Colonic mucosa (tissue), 4 donors: ENCODE results near the gene TMEM222. TPM values are rescaled to one million over a fixed set of nuclear protein-coding genes. Genes with fewer than 3 reads are reported as not detected.

Experiments
- DNase-seq: peaks from one replicate; pipeline ENCODE4 v3.0.0-alpha.2; 2020
- H3K27ac ChIP-seq: fragments of 200-600 bp; one replicate; pipeline ENCODE4 v1.8.0; 2021
- H3K27me3 ChIP-seq: fragments of 200-600 bp; one replicate; pipeline ENCODE4 v1.8.0; 2021
- H3K36me3 ChIP-seq: fragments of 200-600 bp; one replicate; pipeline ENCODE4 v1.8.0; 2021
- H3K4me1 ChIP-seq: fragments of 200-600 bp; one replicate; pipeline ENCODE4 v1.8.0; 2021; ENCODE audit warnings: mild to moderate bottlenecking
- H3K4me3 ChIP-seq: fragments of 200-600 bp; one replicate; pipeline ENCODE4 v1.8.0; 2021
- H3K9ac ChIP-seq, 2 donors: one replicate each; pipeline ENCODE4 v1.7.0; 2013; ENCODE audit warnings: control low read depth in 2 of 2, low read depth in 2 of 2, low read length in 2 of 2
- H3K9me3 ChIP-seq: fragments of 200-600 bp; one replicate; pipeline ENCODE4 v1.8.0; 2021
- CTCF ChIP-seq: fragments of 200-600 bp; IDR thresholded peaks from one replicate; pipeline ENCODE4 v1.8.0; 2022; ENCODE audit warnings: antibody characterized with exemption, mild to moderate bottlenecking
- intact Hi-C: fragments of 100-400 bp; cut with DNase I; formaldehyde crosslinking; loops from one replicate; pipeline ENCODE4 v1.14.1; 2022
- total RNA-seq, 2 donors: library from RNA; stranded (reverse); fragmentation: NEBNext Ultra II Directional in 1 of 2; extraction: Animal tissue kit (Norgen Biotek cat#: 25700) in 1 of 2; gene quantifications; one replicate each; pipeline ENCODE4 v1.2.1, GENCODE V29; 2021
- donor health status: healthy.
- donor health status: DM: no; HTN: no; CAD: no.
- donor health status: DM: no; HTN: no; CAD: no.

The TMEM222 gene
- total RNA-seq, 2 donors from 2014 or later = 28.6 to 35.4 TPM

- intact Hi-C loops = no loop called here
- no peaks in the 10 kb centered on the region for H3K4me1 ChIP-seq
- H3K27me3 ChIP-seq = no peaks in the 10 kb centered on the region
- no peak for DNase-seq
- H3K36me3 ChIP-seq = peaks cover 5% of the 10 kb centered on the region
- no peak for TF ChIP-seq CTCF
- H3K27ac ChIP-seq = no peak overlapping the region
- no peak overlapping the region for H3K9ac ChIP-seq
- no peak overlapping the region for H3K4me3 ChIP-seq
- H3K9me3 ChIP-seq = no peaks in the 10 kb centered on the region
Measured at GRCh38 chr1:27290581-27290980, 31.4 kb upstream of the TMEM222 start.

DNA sequence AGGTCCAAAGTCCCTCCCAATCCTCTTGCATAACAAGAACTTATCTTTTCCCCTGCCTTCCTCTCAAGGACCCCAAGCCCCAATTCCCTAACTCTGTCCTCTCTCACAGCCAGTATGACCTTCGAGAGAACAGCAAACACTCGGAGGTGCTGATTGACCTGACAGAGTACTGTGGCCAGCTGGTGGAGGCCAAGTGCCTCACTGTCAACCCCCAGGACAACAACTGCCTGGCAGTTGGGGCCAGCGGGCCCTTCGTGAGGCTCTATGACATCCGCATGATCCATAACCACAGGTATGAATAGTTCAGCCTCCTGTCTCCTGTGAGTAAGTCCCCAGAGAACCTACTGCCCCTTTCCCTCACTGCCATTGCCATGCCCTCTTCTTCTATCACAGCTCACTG is 29.9 kb upstream of the TMEM222 start:
- Histone ChIP-seq H3K4me1 (no peaks in the 10 kb centered on the region), H3K36me3 (peaks cover 5% of the 10 kb centered on the region), H3K27ac (no peak overlapping the region), H3K27me3 (no peaks in the 10 kb centered on the region), H3K9ac (no peak overlapping the region), H3K9me3 (no peaks in the 10 kb centered on the region), H3K4me3 (no peak overlapping the region)
- intact Hi-C loops = no loop called here
- no peak for TF ChIP-seq CTCF
- DNase-seq = no peak

DNA sequence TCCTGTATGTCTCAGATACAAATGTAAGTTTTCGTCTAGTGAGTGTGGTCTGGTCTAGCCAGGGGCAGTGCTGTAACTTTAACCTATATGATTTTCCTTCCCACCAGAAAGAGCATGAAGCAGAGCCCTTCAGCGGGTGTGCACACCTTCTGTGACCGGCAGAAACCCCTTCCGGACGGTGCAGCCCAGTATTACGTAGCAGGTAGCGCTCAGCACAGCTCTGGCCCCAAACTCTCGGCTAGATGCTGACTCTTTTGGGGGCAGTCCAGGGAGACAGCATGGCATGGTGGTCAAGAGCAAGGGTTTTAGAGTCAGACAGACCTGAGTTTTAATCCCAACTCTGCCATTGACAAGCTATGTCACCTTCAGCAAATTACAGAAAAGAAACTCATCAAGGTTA is 28.0 kb upstream of the TMEM222 start:
- no peak overlapping the region for H3K4me3 ChIP-seq
- no peaks in the 10 kb centered on the region for H3K4me1 ChIP-seq
- no peak overlapping the region for H3K27ac ChIP-seq
- DNase-seq = no peak
- no peaks in the 10 kb centered on the region for H3K9me3 ChIP-seq
- H3K27me3 ChIP-seq = no peaks in the 10 kb centered on the region
- intact Hi-C loops = no loop called here
- H3K36me3 ChIP-seq = no peaks in the 10 kb centered on the region
- no peak overlapping the region for H3K9ac ChIP-seq
- no peak for TF ChIP-seq CTCF

GRCh38 chr1:27296773-27297291 is 25.1 kb upstream of the TMEM222 start:
- Histone ChIP-seq H3K4me3 (no peak overlapping the region), H3K9ac (no peak overlapping the region), H3K27me3 (no peaks in the 10 kb centered on the region), H3K9me3 (no peaks in the 10 kb centered on the region), H3K27ac (no peak overlapping the region), H3K36me3 (peaks cover 2% of the 10 kb centered on the region), H3K4me1 (no peaks in the 10 kb centered on the region)
- peak; percentile 41 for TF ChIP-seq CTCF
- intact Hi-C loops = no loop called here
- peak; percentile 77 for DNase-seq

- intact Hi-C loops = no loop called here
- H3K9me3 ChIP-seq = no peaks in the 10 kb centered on the region
- no peak overlapping the region for H3K4me3 ChIP-seq
- H3K27me3 ChIP-seq = no peaks in the 10 kb centered on the region
- no peaks in the 10 kb centered on the region for H3K4me1 ChIP-seq
- no peak for TF ChIP-seq CTCF
- peaks cover 4% of the 10 kb centered on the region for H3K36me3 ChIP-seq
- no peak overlapping the region for H3K27ac ChIP-seq
- no peak overlapping the region for H3K9ac ChIP-seq
- DNase-seq = no peak
Measured at GRCh38 chr1:27297903-27298302, 24.1 kb upstream of the TMEM222 start.
